GM19372 (cell line): ENCODE data around the gene SNX9.
"Not testable (repeated sequence)": the region's sequence is repeated elsewhere in the genome, so short reads cannot be mapped to it uniquely, and the experiment has no call there.

Experiments used
- ATAC-seq: cut with Tn5 transposase; IDR thresholded peaks from one replicate; pipeline ENCODE4 v1.9.1; 2021; ENCODE audit warnings: mild to moderate bottlenecking, low read depth, moderate library complexity; ENCODE audit not compliant: unreplicated experiment

The SNX9 gene

DNA sequence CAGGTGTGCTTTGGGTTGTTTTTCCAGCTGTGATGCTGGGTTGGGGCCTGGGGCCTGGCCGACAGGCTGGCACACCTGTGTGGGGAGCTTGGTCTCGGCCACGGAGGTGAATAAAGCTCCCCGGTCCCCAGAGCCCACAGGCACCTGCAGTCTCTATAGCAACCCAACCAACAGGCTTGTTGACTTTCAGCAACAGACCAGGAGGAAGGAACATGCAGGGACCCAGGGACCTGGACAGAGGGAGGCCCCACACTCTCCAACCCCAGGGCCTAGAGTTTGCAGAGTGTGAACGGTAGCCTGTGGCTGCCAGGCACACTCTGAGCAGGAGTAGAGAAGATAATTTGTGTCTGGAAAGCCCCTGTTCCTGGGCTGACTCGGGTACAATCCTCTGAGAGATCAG, 144.0 kb downstream of the SNX9 start:
- no peak for ATAC-seq

- no peak for ATAC-seq
Measured at GRCh38 chr6:157967486-157967885, 144.4 kb downstream of the SNX9 start.

- ATAC-seq, result not testable (repeated sequence)
Measured at GRCh38 chr6:157972177-157972576, 149.1 kb downstream of the SNX9 start.

DNA sequence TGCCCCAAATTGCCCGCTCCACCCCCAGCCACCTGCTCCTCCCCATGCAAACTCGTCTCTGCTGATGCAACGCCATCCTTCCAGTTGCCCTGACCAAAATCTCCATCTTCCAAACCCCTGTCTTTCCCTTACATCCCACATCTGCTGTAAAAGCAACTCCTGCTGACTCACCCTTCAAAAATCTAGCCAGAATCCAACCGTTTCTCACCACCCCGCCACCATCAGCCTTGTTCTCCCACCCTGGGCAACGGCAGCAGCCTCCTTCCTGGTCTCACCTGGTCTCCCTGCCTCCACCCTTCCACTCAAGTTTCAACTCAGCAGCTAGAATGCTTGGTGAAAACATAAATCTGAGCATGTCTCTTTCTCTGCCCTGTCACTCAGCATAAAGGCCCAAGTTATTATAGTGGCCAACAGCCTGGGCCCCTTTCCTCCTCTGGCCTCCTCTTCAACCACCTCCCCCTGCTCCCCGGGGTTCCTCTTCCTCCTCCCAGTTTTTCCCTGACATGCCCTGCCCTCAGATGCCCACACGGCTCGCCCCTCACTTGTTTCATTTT, 151.4 kb downstream of the SNX9 start:
- no peak for ATAC-seq

GRCh38 chr6:157974967-157975366, 151.9 kb downstream of the SNX9 start:
- ATAC-seq, result no peak

GRCh38 chr6:157975456-157975855, 152.4 kb downstream of the SNX9 start:
- no peak for ATAC-seq

- no peak for ATAC-seq
Measured at GRCh38 chr6:157976345-157977175, 153.5 kb downstream of the SNX9 start.

DNA sequence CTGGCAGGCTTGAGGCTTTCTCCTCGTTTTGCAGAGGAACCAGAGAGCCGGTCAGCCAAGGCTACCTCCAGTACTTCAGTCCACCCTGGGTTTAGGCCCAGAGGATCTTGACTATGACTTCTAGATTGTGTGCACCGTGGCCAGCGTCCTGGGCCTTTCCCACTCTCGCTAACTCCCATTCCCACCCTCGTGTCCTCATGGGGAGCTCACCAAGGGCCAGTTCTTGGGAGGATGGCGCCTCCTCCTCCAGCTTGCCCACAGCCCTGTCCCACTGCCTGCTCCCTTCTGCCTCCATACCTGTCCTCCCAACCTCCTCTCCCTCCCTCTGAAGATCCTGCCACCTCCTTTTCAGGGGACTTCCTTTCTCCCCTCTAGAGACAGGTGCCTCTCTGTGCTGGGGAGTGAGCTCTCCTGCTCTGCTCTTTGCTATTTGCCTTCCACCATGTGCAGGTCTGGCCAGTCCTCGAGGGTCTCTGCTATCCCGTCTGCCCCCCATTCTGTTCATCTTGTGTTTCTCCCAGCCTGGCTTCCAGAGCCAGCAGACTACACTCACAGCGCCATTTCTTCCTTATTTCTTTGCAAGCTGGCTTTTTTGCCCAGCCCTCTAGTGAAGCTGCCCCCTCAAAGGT, 154.2 kb downstream of the SNX9 start:
- no peak for ATAC-seq

DNA sequence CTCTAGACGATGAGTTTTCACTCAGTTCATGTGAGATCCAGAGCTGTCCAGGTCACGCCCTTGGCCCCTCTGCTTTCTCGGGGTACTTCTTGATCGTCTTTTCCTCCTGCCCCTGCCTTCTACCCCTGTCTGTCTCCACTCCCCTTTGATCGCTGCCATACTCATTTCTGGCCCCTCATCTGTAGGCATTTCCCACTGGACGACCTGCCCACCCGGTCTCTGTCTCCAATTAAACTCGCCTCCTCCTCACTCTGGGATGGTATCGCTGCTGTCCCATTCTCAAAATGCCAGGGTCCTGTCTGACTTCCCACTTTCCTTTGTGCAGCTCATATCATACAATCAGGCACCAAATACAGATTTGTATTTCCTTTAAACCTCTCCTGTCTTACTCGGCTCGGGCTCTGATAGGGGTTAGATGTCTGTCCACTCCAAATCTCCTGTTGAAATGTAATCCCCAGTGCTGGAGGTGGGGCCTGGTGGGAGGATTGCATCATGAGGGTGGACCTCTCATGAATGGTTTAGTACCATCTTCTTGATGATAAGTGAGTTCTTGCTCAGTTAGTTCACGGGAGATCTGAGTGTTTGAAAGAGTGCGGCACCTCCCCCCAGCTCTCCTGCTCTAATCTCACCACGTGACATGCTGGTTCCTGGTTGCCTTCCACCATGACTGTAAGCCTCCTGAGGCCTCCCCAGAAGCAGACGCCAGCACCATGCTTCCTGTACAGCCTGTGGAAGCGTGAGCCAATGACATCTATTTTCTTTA, 155.2 kb downstream of the SNX9 start:
- no peak for ATAC-seq

DNA sequence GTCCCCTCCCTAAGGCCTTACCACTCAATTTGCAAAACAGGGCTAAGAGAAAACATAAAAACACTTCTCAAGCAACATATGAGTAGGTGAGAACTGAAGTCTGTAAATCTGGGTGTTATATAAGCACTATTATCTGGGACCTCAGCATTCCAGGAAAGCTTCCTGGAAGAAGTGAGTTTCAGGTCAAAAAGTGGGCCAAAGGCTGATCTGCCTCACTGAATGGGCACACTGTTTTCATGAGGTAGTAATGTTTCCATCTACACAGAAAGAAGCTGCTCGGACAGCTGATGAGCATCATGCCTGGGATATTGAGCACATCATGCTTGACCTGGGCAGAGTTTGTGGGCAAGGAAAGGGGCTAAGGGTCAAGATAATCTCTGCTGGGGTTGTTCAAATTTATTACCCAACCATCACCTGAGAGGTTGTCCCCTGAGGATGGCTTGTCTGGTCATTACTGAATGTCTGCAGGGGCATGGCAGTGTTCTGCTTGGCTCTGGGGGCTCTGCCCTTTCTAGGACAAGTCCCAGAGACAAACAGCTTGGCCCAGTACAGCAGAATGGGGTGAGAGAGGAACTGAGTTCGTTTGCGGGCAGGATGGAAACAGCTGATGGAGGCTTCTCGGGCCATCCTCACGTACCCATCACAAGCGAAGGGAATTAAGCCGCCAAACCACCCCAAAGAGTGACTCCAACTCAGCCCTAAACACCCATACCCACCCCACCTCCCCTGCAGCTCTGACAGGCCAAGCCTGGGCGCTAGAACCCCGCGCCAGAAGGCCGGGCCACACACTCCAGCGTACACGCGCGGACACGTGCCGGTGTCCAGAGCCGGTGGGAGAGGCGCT, 157.5 kb downstream of the SNX9 start:
- ATAC-seq, result peak; percentile 22

DNA sequence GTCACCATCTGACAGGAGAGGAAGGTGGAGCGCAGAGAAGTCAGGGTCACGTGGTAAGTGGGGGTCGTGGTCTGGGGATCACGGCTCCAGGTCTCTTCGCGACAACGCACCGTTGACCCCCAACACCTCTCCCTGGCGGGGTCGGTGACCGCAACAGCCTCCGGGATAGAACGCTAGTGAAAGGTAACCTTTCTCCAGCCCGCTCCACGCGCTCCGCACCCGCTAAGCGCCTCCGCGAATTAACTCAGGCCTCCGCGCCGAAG, 158.0 kb downstream of the SNX9 start:
- ATAC-seq, result no peak

GRCh38 chr6:157981395-157982101, 158.5 kb downstream of the SNX9 start, which contains the start of gene SYNJ2:
TSS of gene SYNJ2 (plus strand) at chr6:157981863. CDS start at chr6:157981962, 99 bp downstream.
- peak; percentile 73 for ATAC-seq

DNA sequence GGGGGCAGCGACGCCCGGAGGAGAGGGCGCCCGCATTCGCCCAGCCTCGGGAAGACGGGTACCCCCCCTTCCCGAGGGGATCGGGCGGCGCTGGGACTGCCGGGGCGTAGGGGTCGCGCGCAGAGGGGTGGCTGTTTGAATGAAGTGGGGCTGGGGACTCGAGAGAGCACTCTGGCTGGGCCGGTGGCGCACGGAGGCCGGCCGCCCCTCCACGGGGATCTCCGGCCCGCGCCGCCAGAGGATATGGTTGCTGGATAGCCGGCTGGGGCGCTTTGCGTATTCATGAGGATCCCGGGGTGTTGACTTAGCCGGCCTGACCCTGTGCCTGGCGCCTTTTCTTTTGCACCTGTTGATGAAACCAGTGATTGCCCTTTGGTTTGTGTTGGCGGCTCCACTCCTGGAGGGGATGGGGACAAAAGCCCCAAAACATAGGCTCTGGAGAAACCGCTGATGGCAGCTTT, 159.1 kb downstream of the SNX9 start:
- peak; percentile 21 for ATAC-seq

GRCh38 chr6:157982563-157983405, 159.7 kb downstream of the SNX9 start:
- no peak for ATAC-seq

- ATAC-seq, result no peak
Measured at GRCh38 chr6:157983406-157984119, 160.5 kb downstream of the SNX9 start.

DNA sequence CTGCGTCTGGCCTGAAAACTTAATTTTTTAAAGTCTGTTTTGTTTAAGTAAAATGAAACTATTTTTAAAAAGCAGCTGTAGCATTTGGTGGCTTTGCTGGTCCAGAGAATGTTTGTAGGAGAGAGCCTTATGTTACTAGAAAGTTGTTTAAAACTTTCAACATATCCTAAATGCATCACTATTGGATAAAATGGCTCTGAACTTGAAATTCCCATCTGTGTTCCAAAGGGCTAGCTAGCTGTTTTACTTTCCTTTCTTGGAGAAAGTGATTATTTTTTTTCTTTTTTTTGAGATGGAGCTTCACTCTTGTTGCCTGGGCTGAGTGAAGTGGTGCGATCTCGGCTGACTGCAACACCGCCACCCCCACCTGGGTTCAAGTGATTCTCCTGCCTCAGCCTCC, 161.1 kb downstream of the SNX9 start:
- ATAC-seq, result no peak

- no peak for ATAC-seq
Measured at GRCh38 chr6:157984686-157985225, 161.7 kb downstream of the SNX9 start.
